Lung (tissue), 12 donors: ENCODE measurements around the gene TNFRSF14. TPM values are rescaled to one million over a fixed set of nuclear protein-coding genes. Genes with fewer than 3 reads are reported as not detected.
A peak's percentile ranks its signal among the peaks of the same experiment; 100 is the strongest.

Experiments
- ATAC-seq: fragments of 200-7000 bp; cut with Tn5 transposase; one replicate; pipeline ENCODE4 v1.9.1; 2020; ENCODE audit warnings: moderate number of reproducible peaks; ENCODE audit not compliant: insufficient read depth, low FRiP score
- DNase-seq, 3 donors: peaks; one replicate each; pipeline ENCODE4 v3.0.0-alpha.2; 2013 to 2017
- H3K27ac ChIP-seq, 2 donors: one replicate each; pipeline ENCODE4 v1.5.1; 2013; ENCODE audit warnings: mild to moderate bottlenecking in 2 of 2, moderate library complexity in 2 of 2, control low read depth in 1 of 2, inconsistent platforms in 1 of 2, low read depth in 1 of 2, low read length in 1 of 2
- H3K27me3 ChIP-seq, 3 donors: one replicate each; pipeline ENCODE4 v1.5.1; 2013; ENCODE audit warnings: low read length in 2 of 3; ENCODE audit not compliant: control insufficient read depth in 3 of 3, insufficient read depth in 3 of 3
- H3K36me3 ChIP-seq, 4 donors: one replicate each; pipeline ENCODE4 v1.5.1; 2013; ENCODE audit warnings: low read length in 4 of 4, mild to moderate bottlenecking in 1 of 4, moderate library complexity in 1 of 4; ENCODE audit not compliant: control insufficient read depth in 4 of 4, insufficient read depth in 4 of 4
- H3K4me1 ChIP-seq, 5 donors: one replicate each; pipeline ENCODE4 v1.5.1; 2013; ENCODE audit warnings: low read length in 5 of 5, mild to moderate bottlenecking in 2 of 5, moderate library complexity in 1 of 5; ENCODE audit not compliant: control insufficient read depth in 5 of 5, insufficient read depth in 5 of 5
- H3K4me3 ChIP-seq: one replicate; pipeline ENCODE4 v1.5.1; 2013; ENCODE audit warnings: mild to moderate bottlenecking, control low read depth, moderate library complexity
- H3K9ac ChIP-seq, 2 donors: one replicate each; pipeline ENCODE4 v1.5.1; 2013; ENCODE audit warnings: low read length in 2 of 2, control low read depth in 1 of 2; ENCODE audit not compliant: insufficient read depth in 1 of 2
- H3K9me3 ChIP-seq, 4 donors: one replicate each; pipeline ENCODE4 v1.5.1; 2013; ENCODE audit warnings: low read length in 3 of 4, mild to moderate bottlenecking in 1 of 4, moderate library complexity in 1 of 4; ENCODE audit not compliant: control insufficient read depth in 4 of 4, insufficient read depth in 3 of 4
- CTCF ChIP-seq: IDR thresholded peaks from 2 replicates; pipeline ENCODE4 v1.5.1; 2012; ENCODE audit warnings: mild to moderate bottlenecking; ENCODE audit errors: control extremely low read depth, extremely low read depth
- WGBS, 2 donors: extraction: QIAGEN DNeasy Blood & Tissue Kit; methylation state at CpG; one replicate each; pipeline ENCODE4 v1.1.7; 2013; 5-methylcytosine and 5-hydroxymethylcytosine counted together
- polyA plus RNA-seq, 2 donors: library from polyadenylated mRNA; stranded (reverse); fragments of 200-250 nt; gene quantifications; one replicate each; pipeline ENCODE4 v1.2.1, GENCODE V29; 2013
- total RNA-seq, 2 donors: library from RNA; depleted of rRNA in 1 of 2; stranded (reverse); fragments of >200 nt in 1 of 2; gene quantifications; one replicate each; pipeline ENCODE4 v1.2.1, GENCODE V29; 2014 to 2021
- donor health status: control.
- donor health status: control.
- donor health status: Bipolar disorder and iron deficiency.
- donor health status: healthy.
- donor health status: DM: yes; HTN: yes; CAD: no.

The TNFRSF14 gene
- total and polyA plus RNA-seq, 4 donors: 67.4 to 200 (median 159) TPM

GRCh38 chr1:2545754-2546514 is 10.2 kb upstream of the TNFRSF14 start:
- Histone ChIP-seq H3K36me3 (no peaks in the 10 kb centered on the region), H3K4me1 (peaks cover 2 to 50% (median 16%) of the 10 kb centered on the region in 5 donors), H3K9ac (no peak overlapping the region), H3K9me3 (no peaks in the 10 kb centered on the region), H3K4me3 (peak overlapping the region; percentile 61), H3K27me3 (no peaks in the 10 kb centered on the region), H3K27ac (peak overlapping the region; percentile 83 to 96)
- TF ChIP-seq CTCF: no peak
- 1 to 4% methylated on average over 20 to 39 of the region's 43 CpGs for WGBS, 2 donors
- DNase-seq (peak; percentile 68 to 86 (median 85)), ATAC-seq (peak; percentile 67)

GRCh38 chr1:2546515-2547209 is 9.5 kb upstream of the TNFRSF14 start:
- H3K27me3 ChIP-seq: no peaks in the 10 kb centered on the region
- peak; percentile 54 to 76 (median 60) for DNase-seq
- 0 to 1% methylated on average over 38 to 52 of the region's 52 CpGs for WGBS, 2 donors
- no peak overlapping the region for H3K9ac ChIP-seq
- TF ChIP-seq CTCF: no peak
- H3K36me3 ChIP-seq: no peaks in the 10 kb centered on the region
- ATAC-seq: peak; percentile 75
- peak overlapping the region; percentile 61 for H3K4me3 ChIP-seq
- no peaks in the 10 kb centered on the region for H3K9me3 ChIP-seq
- H3K27ac ChIP-seq: peak overlapping the region; percentile 83 to 96
- H3K4me1 ChIP-seq: peaks cover 2 to 50% (median 16%) of the 10 kb centered on the region in 5 donors

- Histone ChIP-seq H3K27me3 (no peaks in the 10 kb centered on the region), H3K4me3 (peak overlapping the region; percentile 29), H3K27ac (peak overlapping the region; percentile 22 to 96), H3K4me1 (peaks cover 2 to 50% (median 16%) of the 10 kb centered on the region in 5 donors), H3K36me3 (no peaks in the 10 kb centered on the region), H3K9ac (no peak overlapping the region), H3K9me3 (no peaks in the 10 kb centered on the region)
- DNase-seq: no peak
- TF ChIP-seq CTCF: no peak
- no peak for ATAC-seq
- 9 to 15% methylated on average over 27 of the region's 27 CpGs for WGBS, 2 donors
These were observed 8.7 kb upstream of the TNFRSF14 start for GRCh38 chr1:2547210-2548067.
